Neural progenitor cell (in vitro differentiated cells): Measurements from ENCODE around the gene CENPO. TPM values are rescaled to one million over a fixed set of nuclear protein-coding genes. Genes with fewer than 3 reads are reported as not detected.

ENCODE experiments used
- DNase-seq: peaks from one replicate; pipeline ENCODE4 v3.0.0-alpha.2; 2016; ENCODE audit warnings: low spot score
- H2AFZ ChIP-seq: fragments of 200-600 bp; sonication (generic); replicated peaks from 2 replicates; pipeline ENCODE4 v1.6.1; 2016; ENCODE audit warnings: antibody characterized with exemption
- H3F3A ChIP-seq: fragments of 200-600 bp; sonication (generic); 2 replicates; pipeline ENCODE4 v1.6.1; 2016; ENCODE audit warnings: antibody characterized with exemption, low read depth
- H3K27ac ChIP-seq: fragments of 200-600 bp; sonication (generic); 2 replicates; pipeline ENCODE4 v1.5.1; 2016; ENCODE audit warnings: mild to moderate bottlenecking
- H3K27me3 ChIP-seq: fragments of 200-600 bp; sonication (generic); 2 replicates; pipeline ENCODE4 v1.6.1; 2016; ENCODE audit warnings: mild to moderate bottlenecking, moderate library complexity
- H3K36me3 ChIP-seq: fragments of 200-600 bp; sonication (generic); 2 replicates; pipeline ENCODE4 v1.5.1; 2016
- H3K4me1 ChIP-seq: fragments of 200-600 bp; sonication (generic); 2 replicates; pipeline ENCODE4 v1.6.1; 2016; ENCODE audit warnings: mixed run types
- H3K4me2 ChIP-seq: fragments of 200-600 bp; sonication (generic); 2 replicates; pipeline ENCODE4 v1.6.1; 2016
- H3K4me3 ChIP-seq: fragments of 200-600 bp; sonication (generic); 2 replicates; pipeline ENCODE4 v1.5.1; 2016
- H3K79me2 ChIP-seq: fragments of 200-600 bp; sonication (generic); 2 replicates; pipeline ENCODE4 v1.6.1; 2016; ENCODE audit warnings: low read depth
- H3K9ac ChIP-seq: fragments of 200-600 bp; sonication (generic); 2 replicates; pipeline ENCODE4 v1.6.1; 2016
- H3K9me3 ChIP-seq: fragments of 200-600 bp; sonication (generic); 2 replicates; pipeline ENCODE4 v1.5.1; 2016; ENCODE audit warnings: low read depth
- H4K20me1 ChIP-seq: fragments of 200-600 bp; sonication (generic); 2 replicates; pipeline ENCODE4 v1.6.1; 2016; ENCODE audit warnings: low read depth
- H3K27ac Mint-ChIP-seq: 3 replicates; pipeline ENCODE4 v1.8.0; 2021; ENCODE audit warnings: mixed read lengths
- H3K27me3 Mint-ChIP-seq: 2 replicates; pipeline ENCODE4 v1.8.0; 2022; ENCODE audit warnings: low read depth, mild to moderate bottlenecking, inconsistent platforms, moderate library complexity, mixed read lengths; ENCODE audit not compliant: insufficient read depth
- H3K36me3 Mint-ChIP-seq: 3 replicates; pipeline ENCODE4 v1.8.0; 2021; ENCODE audit warnings: mixed read lengths
- H3K4me1 Mint-ChIP-seq: 3 replicates; pipeline ENCODE4 v1.8.0; 2021; ENCODE audit warnings: mixed read lengths
- H3K4me3 Mint-ChIP-seq: 3 replicates; pipeline ENCODE4 v1.8.0; 2021; ENCODE audit warnings: mild to moderate bottlenecking, moderate library complexity, mixed read lengths
- H3K9me3 Mint-ChIP-seq: 3 replicates; pipeline ENCODE4 v1.8.0; 2020; ENCODE audit warnings: mixed read lengths
- EZH2 ChIP-seq: fragments of 200-600 bp; sonication (generic); IDR thresholded peaks from 2 replicates; pipeline ENCODE4 v1.6.1; 2017; ENCODE audit warnings: antibody characterized with exemption, mild to moderate bottlenecking, moderate library complexity
- EZH2phosphoT487 ChIP-seq: fragments of 200-600 bp; sonication (generic); IDR thresholded peaks from 2 replicates; pipeline ENCODE4 v1.6.1; 2017; ENCODE audit warnings: antibody characterized with exemption
- total RNA-seq: library from RNA; depleted of rRNA; stranded (reverse); fragments of >200 nt; gene quantifications from 2 replicates; pipeline ENCODE4 v1.2.3, GENCODE V29; 2015; ENCODE audit warnings: low replicate concordance
- TF ChIP-seq, protein P1 (sequence below): fragments of 200-600 bp; sonication (generic); IDR thresholded peaks from 2 replicates; pipeline ENCODE4 v1.5.1; 2017; ENCODE audit warnings: antibody characterized with exemption, mild to moderate bottlenecking

Gene CENPO
- total RNA-seq, 1 donor from 2014 or later = 50.6 TPM

DNA sequence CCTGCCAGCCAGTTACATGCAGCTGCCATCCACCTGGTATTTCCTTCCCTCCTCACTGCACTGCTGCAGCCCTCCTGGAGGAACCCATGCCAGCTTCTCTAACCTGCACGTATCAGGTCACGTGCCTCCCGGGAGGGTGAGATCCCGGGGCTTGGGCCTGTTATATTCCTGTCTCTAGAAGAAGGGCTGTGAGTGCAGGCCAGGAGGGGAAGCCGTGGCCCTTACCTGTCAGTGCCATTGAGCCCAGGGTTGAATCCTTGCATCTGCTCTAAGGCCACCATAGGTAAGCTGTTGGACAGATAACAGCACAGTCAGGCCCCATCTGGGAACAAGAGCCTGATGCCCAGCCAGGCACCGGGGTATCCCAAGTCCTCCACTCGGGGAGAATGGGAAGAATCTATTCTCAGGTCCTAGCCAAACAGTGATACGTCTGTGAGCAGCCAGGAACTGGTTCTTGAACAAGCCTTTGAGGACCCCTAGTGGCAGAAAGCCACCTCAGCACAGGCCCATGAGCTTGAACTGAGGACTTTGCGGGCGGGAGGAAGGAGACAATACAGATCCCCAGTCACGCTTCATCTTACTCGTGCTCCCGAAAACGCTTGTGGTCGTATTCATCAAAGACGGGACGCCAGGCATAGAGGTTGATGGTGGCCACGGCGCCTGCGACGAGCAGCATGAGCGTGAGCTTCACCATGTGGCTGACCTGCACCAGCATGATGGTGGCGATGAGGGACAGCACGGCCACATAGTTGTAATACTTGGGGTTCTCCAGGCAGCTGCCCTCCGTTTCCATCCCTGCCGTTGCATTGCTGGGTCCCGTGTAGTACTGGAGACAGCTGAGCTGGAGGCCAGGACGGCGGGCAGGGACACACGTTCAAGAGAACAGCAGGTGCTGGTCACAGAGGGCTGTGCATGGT, 34.4 kb downstream of the CENPO start:
- H3K4me1 Mint-ChIP-seq = peaks cover 31% of the 10 kb centered on the region
- no peak overlapping the region for H3K4me2 ChIP-seq
- H4K20me1 ChIP-seq = peaks cover 9% of the 10 kb centered on the region
- no peak overlapping the region for H2AFZ ChIP-seq
- H3K79me2 ChIP-seq = peaks cover 7% of the 10 kb centered on the region
- H3K4me3 ChIP-seq = no peak overlapping the region
- no peaks in the 10 kb centered on the region for H3K27me3 ChIP-seq
- no peaks in the 10 kb centered on the region for H3K9me3 Mint-ChIP-seq
- H3F3A ChIP-seq = peaks cover 27% of the 10 kb centered on the region
- peaks cover 23% of the 10 kb centered on the region for H3K36me3 Mint-ChIP-seq
- H3K4me1 ChIP-seq = peaks cover 16% of the 10 kb centered on the region
- H3K9ac ChIP-seq = no peak overlapping the region
- TF ChIP-seq EZH2 (no peak), EZH2phosphoT487 (no peak)
- TF ChIP-seq, protein P1, sequence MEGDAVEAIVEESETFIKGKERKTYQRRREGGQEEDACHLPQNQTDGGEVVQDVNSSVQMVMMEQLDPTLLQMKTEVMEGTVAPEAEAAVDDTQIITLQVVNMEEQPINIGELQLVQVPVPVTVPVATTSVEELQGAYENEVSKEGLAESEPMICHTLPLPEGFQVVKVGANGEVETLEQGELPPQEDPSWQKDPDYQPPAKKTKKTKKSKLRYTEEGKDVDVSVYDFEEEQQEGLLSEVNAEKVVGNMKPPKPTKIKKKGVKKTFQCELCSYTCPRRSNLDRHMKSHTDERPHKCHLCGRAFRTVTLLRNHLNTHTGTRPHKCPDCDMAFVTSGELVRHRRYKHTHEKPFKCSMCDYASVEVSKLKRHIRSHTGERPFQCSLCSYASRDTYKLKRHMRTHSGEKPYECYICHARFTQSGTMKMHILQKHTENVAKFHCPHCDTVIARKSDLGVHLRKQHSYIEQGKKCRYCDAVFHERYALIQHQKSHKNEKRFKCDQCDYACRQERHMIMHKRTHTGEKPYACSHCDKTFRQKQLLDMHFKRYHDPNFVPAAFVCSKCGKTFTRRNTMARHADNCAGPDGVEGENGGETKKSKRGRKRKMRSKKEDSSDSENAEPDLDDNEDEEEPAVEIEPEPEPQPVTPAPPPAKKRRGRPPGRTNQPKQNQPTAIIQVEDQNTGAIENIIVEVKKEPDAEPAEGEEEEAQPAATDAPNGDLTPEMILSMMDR = peak; percentile 83
- H3K27ac Mint-ChIP-seq = peak overlapping the region; percentile 54
- peak; percentile 87 for DNase-seq
- no peak overlapping the region for H3K27ac ChIP-seq
- H3K4me3 Mint-ChIP-seq = peak overlapping the region; percentile 60
- H3K36me3 ChIP-seq = no peaks in the 10 kb centered on the region
- no peaks in the 10 kb centered on the region for H3K9me3 ChIP-seq
- H3K27me3 Mint-ChIP-seq = peaks cover 22% of the 10 kb centered on the region

DNA sequence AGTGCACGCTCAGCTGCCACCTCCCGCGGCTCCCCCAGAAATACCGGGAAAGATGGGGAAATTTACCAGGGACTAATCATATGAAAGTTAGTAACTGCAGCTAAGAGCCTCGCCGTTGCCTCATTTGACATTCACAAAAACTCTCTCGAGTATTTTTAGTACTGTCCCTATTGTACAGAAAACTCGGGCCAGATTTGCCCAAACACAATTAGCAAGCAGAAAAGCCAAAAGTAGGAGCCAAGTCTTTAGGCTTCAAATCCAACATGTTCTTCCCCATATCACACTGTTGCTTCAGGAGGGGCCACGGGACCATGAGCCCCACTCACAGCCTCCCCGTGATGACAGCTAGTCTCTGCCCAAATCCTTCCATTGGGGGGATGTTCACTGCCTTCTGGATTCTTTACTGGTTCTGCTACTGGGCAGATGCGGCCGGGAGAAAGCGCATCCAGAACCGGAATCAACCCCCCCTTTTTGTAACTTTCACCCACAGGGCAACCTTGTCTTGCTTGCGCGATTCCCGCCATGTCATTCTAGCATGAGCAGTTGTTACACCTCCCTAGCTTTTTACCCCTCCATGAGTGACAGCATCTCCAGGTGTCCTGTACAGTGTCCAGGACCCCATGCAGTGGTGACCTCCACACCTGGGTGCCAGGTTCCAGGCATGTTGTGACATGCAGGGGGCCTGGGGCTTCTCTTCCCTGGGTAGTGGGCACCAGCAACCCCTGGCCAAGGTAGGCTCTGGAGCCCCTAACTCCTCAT, 35.2 kb downstream of the CENPO start:
- DNase-seq = no peak
- Histone ChIP-seq H3K4me3 (no peak overlapping the region), H3K4me2 (no peak overlapping the region), H3K36me3 (no peaks in the 10 kb centered on the region), H3K4me1 (peaks cover 19% of the 10 kb centered on the region), H3K27ac (no peak overlapping the region), H3K27me3 (no peaks in the 10 kb centered on the region), H3K9me3 (no peaks in the 10 kb centered on the region), H2AFZ (no peak overlapping the region), H3F3A (peaks cover 30% of the 10 kb centered on the region), H3K79me2 (no peaks in the 10 kb centered on the region), H4K20me1 (peaks cover 9% of the 10 kb centered on the region), H3K9ac (no peak overlapping the region)
- no peak overlapping the region for H3K4me3 Mint-ChIP-seq
- peak overlapping the region; percentile 38 for H3K27ac Mint-ChIP-seq
- TF ChIP-seq EZH2phosphoT487 = no peak
- TF ChIP-seq EZH2 = no peak
- TF ChIP-seq, protein P1 = no peak
- H3K36me3 Mint-ChIP-seq = peaks cover 19% of the 10 kb centered on the region
- H3K9me3 Mint-ChIP-seq = no peaks in the 10 kb centered on the region
- H3K4me1 Mint-ChIP-seq = peaks cover 34% of the 10 kb centered on the region
- peaks cover 24% of the 10 kb centered on the region for H3K27me3 Mint-ChIP-seq

DNA sequence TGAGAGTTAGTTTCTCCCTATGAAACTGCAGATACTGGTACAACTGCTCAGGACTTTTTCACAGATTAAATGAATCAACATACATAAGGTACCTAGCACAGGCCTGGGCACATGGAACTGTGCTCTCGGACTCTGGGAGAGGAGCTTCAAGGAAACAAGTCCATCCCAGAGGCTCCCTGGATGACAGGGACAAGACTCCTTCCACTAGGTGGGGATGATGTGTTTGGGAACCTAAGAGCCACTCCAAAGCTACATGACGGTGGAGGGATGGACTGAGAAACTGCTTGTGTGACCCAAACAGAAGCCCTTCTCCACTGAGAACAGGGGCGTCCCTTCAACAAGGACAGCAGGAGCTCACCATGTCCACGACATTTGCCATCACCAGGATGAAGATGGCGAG, 37.1 kb downstream of the CENPO start:
- DNase-seq = no peak
- Histone ChIP-seq H3K4me1 (peaks cover 23% of the 10 kb centered on the region), H3K36me3 (no peaks in the 10 kb centered on the region), H3K9me3 (no peaks in the 10 kb centered on the region), H3K27me3 (no peaks in the 10 kb centered on the region), H4K20me1 (peaks cover 9% of the 10 kb centered on the region), H3K4me3 (no peak overlapping the region), H3K9ac (no peak overlapping the region), H2AFZ (no peak overlapping the region), H3K79me2 (no peaks in the 10 kb centered on the region), H3K27ac (no peak overlapping the region), H3F3A (peaks cover 33% of the 10 kb centered on the region), H3K4me2 (no peak overlapping the region)
- Mint-ChIP-seq H3K36me3 (peaks cover 24% of the 10 kb centered on the region), H3K4me1 (peaks cover 36% of the 10 kb centered on the region), H3K27ac (no peak overlapping the region), H3K27me3 (peaks cover 22% of the 10 kb centered on the region), H3K9me3 (no peaks in the 10 kb centered on the region), H3K4me3 (no peak overlapping the region)
- no peak for TF ChIP-seq EZH2
- TF ChIP-seq, protein P1 = no peak
- no peak for TF ChIP-seq EZH2phosphoT487
